Liver (tissue), 3 donors: Measurements from ENCODE around the gene CDC42BPB.

Experiments used
- ATF3 ChIP-seq: IDR thresholded peaks from 2 replicates; pipeline ENCODE4 v1.6.1; 2016; ENCODE audit warnings: antibody characterized with exemption
- FOXA1 ChIP-seq: IDR thresholded peaks from 2 replicates; pipeline ENCODE4 v1.6.1; 2016; ENCODE audit warnings: antibody characterized with exemption
- HNF4G ChIP-seq: IDR thresholded peaks from 2 replicates; pipeline ENCODE4 v1.6.1; 2016; ENCODE audit warnings: antibody characterized with exemption
- JUND ChIP-seq, 2 donors: IDR thresholded peaks; 2 replicates each; pipeline ENCODE4 v1.6.1; 2016; ENCODE audit warnings: antibody characterized with exemption in 2 of 2
- RAD21 ChIP-seq, 2 donors: IDR thresholded peaks; 2 replicates each; pipeline ENCODE4 v1.6.1; 2016; ENCODE audit warnings: antibody characterized with exemption in 2 of 2, mild to moderate bottlenecking in 2 of 2
- ZBTB33 ChIP-seq: IDR thresholded peaks from 2 replicates; pipeline ENCODE4 v1.6.1; 2016; ENCODE audit warnings: antibody characterized with exemption
- TF ChIP-seq, protein P1 (sequence below): fragments of 150-350 bp; IDR thresholded peaks from 2 replicates; pipeline ENCODE4 v1.5.1; 2017; ENCODE audit warnings: improper control_type of control experiment, low read depth, low read length; ENCODE audit not compliant: missing input control
- TF ChIP-seq, protein P2 (sequence below): IDR thresholded peaks from 2 replicates; pipeline ENCODE4 v1.6.1; 2016; ENCODE audit warnings: antibody characterized with exemption, mild to moderate bottlenecking
- donor health status: healthy.
- donor health status: healthy.

DNA sequence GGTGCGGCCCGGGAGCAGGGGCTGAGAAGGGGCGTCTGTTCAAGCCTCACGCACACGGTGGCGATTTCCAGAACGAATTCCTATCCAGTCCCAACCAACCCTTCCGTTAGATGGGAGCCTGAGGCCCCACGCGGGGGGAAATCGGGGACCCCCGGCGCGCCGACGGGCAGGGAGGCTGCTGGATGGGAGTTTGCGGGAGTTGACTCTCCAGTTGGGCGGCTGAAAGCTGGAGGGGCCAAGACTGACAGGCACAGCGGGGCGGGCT is 47.0 kb upstream of the CDC42BPB start:
- TF ChIP-seq JUND (IDR thresholded peaks at IDR 0.05) (no peak), HNF4G (no peak), FOXA1 (no peak), ZBTB33 (no peak), RAD21 (IDR thresholded peaks at IDR 0.05) (no peak), ATF3 (no peak)
- TF ChIP-seq, protein P1, sequence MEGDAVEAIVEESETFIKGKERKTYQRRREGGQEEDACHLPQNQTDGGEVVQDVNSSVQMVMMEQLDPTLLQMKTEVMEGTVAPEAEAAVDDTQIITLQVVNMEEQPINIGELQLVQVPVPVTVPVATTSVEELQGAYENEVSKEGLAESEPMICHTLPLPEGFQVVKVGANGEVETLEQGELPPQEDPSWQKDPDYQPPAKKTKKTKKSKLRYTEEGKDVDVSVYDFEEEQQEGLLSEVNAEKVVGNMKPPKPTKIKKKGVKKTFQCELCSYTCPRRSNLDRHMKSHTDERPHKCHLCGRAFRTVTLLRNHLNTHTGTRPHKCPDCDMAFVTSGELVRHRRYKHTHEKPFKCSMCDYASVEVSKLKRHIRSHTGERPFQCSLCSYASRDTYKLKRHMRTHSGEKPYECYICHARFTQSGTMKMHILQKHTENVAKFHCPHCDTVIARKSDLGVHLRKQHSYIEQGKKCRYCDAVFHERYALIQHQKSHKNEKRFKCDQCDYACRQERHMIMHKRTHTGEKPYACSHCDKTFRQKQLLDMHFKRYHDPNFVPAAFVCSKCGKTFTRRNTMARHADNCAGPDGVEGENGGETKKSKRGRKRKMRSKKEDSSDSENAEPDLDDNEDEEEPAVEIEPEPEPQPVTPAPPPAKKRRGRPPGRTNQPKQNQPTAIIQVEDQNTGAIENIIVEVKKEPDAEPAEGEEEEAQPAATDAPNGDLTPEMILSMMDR = no peak
- TF ChIP-seq, protein P2, sequence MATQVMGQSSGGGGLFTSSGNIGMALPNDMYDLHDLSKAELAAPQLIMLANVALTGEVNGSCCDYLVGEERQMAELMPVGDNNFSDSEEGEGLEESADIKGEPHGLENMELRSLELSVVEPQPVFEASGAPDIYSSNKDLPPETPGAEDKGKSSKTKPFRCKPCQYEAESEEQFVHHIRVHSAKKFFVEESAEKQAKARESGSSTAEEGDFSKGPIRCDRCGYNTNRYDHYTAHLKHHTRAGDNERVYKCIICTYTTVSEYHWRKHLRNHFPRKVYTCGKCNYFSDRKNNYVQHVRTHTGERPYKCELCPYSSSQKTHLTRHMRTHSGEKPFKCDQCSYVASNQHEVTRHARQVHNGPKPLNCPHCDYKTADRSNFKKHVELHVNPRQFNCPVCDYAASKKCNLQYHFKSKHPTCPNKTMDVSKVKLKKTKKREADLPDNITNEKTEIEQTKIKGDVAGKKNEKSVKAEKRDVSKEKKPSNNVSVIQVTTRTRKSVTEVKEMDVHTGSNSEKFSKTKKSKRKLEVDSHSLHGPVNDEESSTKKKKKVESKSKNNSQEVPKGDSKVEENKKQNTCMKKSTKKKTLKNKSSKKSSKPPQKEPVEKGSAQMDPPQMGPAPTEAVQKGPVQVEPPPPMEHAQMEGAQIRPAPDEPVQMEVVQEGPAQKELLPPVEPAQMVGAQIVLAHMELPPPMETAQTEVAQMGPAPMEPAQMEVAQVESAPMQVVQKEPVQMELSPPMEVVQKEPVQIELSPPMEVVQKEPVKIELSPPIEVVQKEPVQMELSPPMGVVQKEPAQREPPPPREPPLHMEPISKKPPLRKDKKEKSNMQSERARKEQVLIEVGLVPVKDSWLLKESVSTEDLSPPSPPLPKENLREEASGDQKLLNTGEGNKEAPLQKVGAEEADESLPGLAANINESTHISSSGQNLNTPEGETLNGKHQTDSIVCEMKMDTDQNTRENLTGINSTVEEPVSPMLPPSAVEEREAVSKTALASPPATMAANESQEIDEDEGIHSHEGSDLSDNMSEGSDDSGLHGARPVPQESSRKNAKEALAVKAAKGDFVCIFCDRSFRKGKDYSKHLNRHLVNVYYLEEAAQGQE = no peak
